ACHN (cell line): Measurements from ENCODE around the gene SAMD7.

Source experiments
- DNase-seq: peaks from one replicate; pipeline ENCODE4 v3.0.0-alpha.2; 2015
- in situ Hi-C: cut with HindIII; loops from 2 replicates; pipeline ENCODE4 v1.10.0; 2017; ENCODE audit warnings: low sequenced_read_pairs, low pct_ligation_motif_present, low pct_unique_long_range_greater_than_20kb

Gene SAMD7, protein sequence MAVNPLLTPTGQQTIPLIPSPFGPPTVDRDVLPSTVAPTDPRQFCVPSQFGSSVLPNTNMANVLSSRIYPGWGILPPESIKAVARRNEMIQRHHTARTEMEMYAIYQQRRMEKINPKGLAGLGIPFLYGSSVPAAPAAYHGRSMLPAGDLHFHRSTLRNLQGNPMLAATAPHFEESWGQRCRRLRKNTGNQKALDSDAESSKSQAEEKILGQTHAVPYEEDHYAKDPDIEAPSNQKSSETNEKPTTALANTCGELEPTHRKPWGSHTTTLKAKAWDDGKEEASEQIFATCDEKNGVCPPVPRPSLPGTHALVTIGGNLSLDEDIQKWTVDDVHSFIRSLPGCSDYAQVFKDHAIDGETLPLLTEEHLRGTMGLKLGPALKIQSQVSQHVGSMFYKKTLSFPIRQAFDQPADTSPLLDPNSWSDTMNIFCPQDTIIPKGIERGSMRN

DNA sequence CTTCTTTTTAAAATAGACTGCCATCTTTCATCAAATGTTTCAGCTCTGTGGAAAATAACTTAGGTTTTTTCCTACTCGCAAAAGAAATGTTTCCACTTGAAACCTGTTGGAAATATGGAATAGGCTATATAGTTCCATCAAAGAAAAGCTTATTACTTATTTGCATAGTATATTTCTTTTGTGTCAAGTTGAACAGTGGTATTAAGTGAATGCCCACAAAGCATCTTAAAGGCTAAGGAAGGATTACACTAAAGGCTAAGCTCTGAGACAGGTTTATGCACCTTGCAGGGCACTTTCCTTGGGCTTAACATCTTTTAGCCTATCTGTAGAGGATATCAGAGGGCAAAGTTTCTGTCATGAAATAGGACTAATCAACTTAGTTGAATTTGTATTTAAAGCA, at the start of gene SAMD7:
TSS of gene SAMD7 (plus strand) at position 301 of the 400 bp plus-strand sequence. CDS start 7,927 bp downstream, outside the sequence.
- in situ Hi-C loops: no loop called here
- no peak for DNase-seq

DNA sequence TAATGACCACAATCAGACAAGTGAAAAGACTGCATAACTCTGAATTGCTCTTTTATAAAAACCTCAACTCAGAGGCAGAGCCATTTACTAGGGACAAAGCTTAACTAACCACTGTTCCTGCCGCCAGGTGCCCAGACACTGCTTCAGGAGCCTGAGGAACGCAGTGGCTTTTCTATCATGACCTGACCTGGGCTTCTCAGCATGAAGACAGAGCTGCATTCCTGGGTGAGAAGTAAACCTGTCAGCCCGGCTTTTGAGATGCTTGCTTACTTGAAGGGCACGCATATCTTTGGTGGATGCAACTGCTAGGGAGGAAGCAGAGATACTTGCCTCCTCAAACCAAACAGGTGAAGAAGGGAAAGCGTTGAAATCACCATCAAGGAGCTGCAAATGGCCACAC, 49.5 kb upstream of the SAMD7 start:
- DNase-seq: no peak
- in situ Hi-C loops: no loop called here

DNA sequence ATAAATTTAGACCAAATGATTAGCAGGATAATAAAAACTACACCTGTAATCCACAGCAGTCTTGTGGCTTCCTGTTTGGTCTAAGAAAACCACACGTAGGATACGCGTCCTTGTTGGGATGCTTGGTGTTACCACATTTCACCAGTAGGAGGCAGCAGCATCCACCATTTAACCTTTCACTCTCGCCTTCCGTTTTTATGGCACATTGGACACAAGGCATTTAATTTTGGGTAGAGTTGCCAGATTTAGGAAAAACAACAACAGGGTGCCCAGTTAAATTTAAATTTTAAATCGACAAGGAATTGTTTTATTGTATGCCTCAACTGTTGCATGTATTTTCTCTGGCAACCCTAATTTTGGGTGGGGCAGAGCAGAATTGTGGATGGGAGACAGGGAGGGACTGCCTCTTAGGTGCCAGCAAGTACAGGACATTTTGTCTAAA, 47.9 kb upstream of the SAMD7 start:
- peak; percentile 63 for DNase-seq
- in situ Hi-C loops: no loop called here

DNA sequence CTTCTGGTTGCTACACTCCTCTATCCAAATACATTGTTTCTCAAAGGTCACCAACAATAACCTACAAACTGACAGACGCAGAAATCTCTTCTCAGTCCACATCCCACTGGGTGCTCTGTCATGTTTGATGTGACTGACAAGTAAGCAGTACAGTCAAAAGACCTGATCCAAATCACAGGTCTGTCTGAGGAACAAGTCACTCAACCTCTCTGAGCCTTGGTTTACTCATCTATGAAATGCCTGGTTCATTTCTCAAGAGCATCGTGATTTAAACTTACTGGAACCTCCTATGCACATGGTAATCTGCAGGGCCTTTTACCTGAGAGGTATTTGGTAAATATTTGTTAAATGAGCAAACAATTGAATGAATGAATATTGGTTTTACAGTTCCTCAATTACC, 47.1 kb upstream of the SAMD7 start:
- in situ Hi-C loops: no loop called here
- DNase-seq: no peak

DNA sequence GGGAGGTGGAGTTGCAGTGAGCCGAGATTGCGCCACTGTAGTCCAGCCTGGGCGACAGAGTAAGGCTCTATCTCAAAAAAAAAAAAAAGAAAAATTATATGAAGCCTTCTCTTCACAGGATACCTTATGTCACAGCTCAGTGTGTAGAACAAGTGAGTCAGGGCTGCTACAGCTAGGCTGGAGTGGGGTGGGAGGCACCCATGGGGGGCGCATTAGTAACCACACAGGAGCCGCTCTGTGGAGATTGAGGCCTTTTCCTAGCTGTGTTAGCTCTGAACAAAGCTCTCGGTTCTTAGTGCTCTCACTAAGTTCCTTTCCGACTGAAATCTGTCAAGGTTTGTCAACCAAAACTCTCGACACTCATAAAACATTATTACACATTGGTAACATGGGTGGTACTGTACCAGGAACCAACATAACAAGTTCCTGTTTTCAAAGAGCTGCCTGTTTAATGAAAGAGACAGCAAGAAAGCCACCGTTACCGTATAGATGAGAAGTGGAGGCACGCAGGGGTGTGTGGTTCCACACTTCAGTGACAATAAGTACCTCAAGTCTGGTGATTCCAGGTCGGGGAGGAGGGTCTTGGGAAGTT, 46.1 kb upstream of the SAMD7 start:
- in situ Hi-C loops: no loop called here
- no peak for DNase-seq

DNA sequence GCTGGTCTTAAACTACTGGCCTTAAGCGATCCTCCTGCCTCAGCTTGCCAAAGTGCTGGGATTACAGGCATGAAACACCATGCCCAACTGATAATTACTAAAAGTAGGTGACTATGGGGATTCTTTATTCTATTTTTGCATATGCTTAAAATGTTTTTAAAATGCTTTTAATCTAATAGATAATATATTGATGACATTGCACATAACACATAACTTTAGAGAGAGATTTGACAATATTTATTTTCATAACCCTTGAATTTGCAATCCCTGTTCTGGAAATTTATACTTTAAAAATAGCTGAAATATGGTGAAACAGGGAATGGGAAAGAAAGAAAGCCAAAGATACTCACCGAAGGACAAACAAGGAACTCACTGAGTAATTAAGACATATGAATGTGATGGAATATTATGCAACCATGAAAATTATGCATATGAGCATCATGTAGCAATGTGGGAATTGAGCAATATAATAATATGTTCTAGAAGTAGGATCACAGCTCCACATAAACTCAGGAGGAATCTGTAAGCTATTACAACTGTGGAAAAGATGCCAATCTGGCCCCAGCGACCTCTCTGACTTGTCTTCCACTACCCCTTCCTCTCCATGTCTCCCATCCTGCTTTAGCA, 43.7 kb upstream of the SAMD7 start:
- DNase-seq: no peak
- in situ Hi-C loops: no loop called here

DNA sequence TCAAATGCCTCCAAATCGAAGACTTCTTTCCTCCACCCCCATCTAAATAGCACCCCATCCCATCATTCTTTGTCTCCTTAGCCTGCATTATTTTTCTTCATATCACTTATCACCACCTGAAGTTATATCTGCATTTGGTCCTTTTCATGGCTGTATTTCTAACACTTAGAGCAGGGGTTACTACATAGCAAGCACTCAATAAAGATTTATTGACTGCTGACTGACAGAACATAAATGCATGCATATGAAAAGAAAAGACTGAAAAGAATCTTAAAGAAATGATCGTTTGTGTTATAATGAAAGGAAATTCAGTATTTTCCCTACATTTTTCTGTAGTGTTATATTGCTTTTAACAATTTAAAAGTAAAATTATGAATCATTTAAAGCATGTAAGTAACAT, 43.0 kb upstream of the SAMD7 start:
- in situ Hi-C loops: no loop called here
- no peak for DNase-seq

DNA sequence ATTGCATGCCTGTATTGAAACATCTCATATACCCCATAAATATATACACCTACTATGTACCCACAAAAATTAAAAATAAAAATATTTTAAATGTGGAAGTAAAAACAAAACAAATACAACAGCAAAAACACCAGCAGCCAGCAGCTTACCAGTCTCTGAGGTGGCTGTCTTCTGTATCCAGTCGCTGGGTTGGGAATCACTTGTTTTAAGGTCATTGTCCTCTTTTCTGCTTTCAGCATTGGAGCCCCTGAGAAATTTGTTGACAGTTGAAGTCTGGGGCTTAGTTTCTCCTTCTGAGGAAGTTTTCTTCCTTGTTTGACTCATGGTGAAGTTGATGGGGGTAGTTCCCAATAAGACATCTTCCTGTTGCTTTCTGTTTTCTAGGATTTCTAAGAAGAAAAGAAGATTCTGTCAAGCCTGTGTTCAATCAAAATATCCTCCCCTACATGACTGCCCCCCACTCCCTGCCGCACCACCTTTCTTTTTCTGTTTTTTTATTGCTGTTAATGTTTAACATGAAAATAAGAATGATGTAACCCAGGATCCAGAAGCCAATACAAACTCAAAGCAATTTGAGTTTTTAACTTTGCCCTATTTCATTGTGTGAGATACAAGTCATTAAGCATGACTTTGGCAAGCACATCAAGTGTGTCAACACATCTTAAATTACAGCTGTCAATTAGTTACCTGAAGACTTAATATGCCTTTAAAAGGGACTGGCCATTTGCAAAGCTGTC, 41.7 kb upstream of the SAMD7 start, which contains the start of gene LRRC31:
TSS of gene LRRC31 (minus strand) at position 452 of the 737 bp plus-strand sequence. CDS start at position 324, 128 bp downstream.
- DNase-seq: peak; percentile 12
- in situ Hi-C loops: no loop called here

DNA sequence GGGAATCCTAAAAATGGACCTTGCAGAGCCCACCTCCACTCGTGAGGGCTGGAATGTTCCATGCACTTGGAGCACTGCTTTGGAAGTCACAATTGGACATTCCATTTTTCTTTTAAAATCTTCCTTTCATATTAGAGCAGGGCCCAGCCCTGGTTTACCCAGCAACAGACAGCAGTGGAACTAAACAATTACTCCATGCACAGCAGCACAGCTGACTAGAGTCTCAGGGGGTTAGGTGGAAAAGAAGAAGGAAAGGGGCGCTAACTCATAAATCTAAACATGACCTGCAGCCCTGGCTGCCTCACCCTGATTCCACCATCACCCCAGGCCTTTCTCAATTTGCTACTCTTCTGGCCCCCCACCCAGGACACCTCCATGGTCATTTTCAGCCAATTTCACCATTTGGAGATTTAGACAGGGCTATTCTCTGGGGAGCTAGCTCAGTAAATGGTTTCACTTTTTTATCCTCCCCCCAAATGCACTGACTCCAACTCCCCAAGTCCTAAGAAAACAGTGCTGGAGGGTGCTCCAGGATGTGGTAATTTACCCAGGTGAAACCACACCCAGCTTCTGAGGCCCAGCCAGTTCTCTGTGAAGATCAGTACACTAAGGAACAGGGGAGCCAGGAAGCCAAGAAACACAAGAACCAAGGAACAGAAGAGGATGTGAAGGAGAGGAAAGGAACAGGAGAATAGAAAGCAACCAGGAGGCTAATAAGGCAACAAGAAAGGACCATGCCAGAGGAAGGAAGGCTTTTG, 40.1 kb upstream of the SAMD7 start:
- in situ Hi-C loops: no loop called here
- DNase-seq: no peak

DNA sequence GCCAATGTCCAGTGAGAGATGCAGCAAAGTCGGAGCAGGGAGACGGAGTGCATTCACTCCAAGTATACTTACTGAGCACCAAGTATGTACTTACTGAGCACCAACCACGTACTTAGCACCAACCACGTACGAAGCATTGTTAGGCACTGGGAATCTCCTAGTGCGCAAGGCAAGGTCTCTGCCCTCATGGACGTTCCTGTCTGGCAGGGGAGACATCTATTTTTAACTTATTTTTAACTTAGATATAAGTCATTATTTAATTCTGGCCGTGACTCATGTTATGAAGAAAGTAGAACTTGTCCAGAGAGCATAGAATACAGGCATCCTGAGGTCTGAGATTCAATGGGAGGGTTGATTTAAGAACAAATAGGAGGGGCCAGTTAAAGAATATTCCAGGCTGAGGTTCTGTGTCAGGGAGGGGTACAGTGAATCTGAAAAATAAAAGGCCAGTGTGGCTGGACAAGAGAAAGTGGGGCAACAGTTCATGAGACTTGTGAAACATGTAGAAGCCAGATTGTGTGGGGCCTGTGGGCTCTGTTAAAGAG, 32.3 kb upstream of the SAMD7 start:
- in situ Hi-C loops: no loop called here
- no peak for DNase-seq

DNA sequence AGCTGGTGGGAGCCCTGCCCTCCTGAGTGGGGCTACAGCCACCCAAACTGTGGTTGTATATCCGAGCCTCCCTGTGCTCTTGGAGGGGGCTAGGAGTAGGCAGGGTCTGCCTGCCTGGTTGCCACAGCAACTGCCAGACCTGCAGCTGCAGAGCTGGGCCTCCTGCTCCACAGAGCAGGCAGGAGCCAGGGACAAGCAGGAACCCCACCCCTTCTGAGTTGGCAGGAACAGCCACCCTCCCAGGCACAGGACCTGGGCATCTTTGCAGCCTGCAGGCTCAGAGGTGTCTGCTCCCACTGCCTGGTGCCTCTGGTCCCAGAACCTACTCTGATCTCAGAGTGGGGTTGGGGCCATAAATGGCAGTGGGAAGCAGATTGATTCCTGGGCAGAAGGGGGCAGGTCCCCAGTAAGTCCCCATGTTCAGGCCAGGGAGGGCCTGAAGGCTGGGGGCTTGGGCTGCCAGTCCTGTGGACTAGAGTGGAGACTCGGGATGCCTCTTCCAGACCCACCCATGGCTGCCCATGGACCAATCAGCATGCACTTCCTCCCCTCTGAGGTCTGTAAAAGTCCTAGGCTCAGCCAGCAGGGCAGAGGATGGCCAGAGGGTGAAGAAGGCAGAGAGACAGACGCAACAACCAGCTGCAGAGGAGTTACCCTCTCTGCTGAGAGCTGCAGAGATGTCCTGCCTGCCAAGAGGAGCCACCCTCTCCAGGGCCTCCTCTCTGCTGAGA, 31.4 kb upstream of the SAMD7 start:
- no peak for DNase-seq
- in situ Hi-C loops: no loop called here

DNA sequence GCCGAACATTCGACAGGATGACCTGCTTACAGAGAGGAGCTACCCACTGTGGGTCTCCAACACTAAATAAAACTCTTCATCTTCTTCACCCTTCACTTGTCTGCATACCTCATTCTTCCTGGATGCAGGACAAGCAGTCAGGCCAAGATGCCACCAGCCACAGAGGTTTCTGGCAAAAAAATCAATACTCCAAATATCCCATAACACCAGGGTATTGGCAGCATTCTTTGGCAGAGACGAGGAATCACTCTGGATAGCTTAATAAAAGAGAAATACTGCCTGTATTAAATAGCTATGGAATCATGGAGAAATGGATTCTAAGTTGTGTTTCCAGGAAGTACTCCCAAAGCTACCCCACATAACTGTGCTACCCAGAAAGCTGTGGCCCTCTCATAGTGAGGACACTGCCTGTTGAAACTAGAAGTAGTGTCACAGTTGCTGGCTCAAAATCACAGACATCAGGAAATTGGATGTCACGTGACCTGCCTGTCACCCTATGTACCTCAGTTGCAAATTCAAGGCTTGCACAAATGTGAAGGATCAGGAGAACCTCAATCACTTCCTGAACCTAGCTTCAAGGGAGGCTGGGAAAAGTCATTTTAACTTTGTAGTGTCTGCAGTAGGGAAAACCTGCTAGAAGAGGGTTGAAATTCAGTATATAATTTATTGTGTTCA, 30.7 kb upstream of the SAMD7 start:
- DNase-seq: no peak
- in situ Hi-C loops: no loop called here

DNA sequence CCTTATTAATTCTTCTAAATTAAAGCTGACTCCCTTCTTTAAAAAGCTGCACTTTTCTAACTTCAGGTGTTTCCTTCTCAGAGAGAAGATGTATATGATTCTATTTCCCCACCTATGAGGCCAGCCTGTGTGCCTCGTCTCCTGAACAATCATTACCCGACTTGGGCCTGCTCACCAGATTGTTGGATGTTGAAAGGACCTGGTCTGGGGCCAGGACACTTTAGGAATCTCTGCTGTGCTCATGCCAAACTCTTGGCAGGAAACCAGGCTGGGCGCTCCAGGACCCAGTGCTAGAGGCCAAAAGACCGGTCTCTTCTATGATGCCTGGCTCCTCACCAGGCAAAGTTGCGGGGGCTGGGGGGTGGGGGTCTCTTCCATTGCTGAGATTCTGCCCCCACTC, 24.7 kb upstream of the SAMD7 start:
- in situ Hi-C loops: no loop called here
- DNase-seq: peak; percentile 49

DNA sequence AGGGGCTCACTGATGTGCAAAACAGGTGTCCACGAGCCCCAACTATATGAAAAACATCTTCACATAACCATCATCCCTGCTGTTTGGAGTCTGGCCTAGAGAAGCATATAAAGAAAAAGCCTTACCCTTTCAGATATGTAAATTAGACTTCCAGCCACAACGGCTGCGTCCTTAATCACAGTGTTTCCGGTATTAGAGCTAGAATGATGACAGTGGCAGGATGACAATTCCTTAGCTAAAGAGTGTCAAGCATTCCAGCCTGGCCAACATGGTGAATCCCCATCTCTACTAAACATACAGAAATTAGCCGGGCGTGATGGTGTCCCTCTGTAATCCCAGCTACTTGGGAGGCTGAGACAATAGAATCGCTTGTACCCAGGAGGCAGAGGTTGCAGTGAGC, 19.5 kb upstream of the SAMD7 start:
- DNase-seq: no peak
- in situ Hi-C loops: no loop called here

DNA sequence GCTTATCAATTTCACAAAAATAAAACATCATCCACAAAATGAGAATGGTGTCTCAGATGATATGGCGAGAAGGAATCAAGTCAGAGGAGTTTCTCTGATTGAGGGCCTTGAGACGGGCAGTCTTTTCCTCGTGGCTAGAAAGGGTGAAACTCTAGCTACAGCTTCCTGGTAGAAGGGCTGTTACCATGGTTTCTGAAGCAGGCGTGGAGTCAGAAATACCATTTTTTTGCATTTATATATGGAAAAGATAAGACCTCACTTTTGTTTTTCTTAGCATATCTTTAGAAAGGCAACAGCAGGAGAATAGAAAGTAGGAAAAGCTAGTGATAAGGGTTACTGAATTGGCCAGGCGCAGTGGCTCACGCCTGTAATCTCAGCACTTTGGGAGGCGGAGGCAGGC, 17.3 kb upstream of the SAMD7 start:
- in situ Hi-C loops: no loop called here
- DNase-seq: no peak

DNA sequence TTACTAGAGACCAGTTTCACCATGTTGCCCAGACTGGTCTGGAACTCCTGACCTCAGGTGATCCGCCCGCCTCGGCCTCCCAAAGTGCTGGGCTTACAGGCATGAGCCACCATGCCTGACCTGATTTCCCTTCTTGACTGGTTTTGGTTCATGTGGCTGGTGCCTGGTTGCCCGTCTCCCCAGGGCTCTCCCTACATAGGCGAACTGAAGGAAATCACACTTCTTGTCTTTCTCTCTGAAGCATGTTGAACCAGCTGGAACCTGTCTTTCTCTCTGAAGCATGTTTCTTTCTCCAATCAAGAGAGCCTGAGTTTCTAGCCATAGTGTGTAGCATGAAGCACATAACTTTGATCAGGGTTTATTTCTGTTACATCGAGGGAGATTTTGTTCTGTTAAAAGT, 16.3 kb upstream of the SAMD7 start:
- no peak for DNase-seq
- in situ Hi-C loops: no loop called here

DNA sequence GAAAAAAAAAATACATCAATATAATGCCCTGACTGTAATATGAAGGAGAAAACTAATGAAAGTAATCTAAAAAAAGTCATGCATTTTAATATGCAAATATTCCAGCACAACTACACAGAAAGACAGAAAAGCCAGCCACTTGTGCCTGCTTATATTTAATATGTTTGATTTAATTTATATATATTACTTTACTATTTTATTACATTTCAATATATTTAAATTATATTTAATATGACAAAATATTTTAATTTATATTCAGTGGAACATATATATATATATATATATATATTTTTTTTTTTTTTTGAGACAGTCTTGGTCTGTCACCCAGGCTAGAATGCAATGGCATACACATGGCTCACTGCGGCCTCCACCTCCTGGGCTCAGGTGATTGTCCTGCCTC, 14.1 kb upstream of the SAMD7 start:
- DNase-seq: no peak
- in situ Hi-C loops: no loop called here
